B cell (primary cell): ENCODE measurements around the gene SLC6A1. TPM values are rescaled to one million over a fixed set of nuclear protein-coding genes. Genes with fewer than 3 reads are reported as not detected.

Experiments
- ATAC-seq: fragments of 200-7000 bp; cut with Tn5 transposase; one replicate; pipeline ENCODE4 v1.10.0; 2021; ENCODE audit warnings: low read depth, mild to moderate bottlenecking, moderate number of reproducible peaks, moderate library complexity
- CTCF ChIA-PET: fragments of 350-600 bp; sonication (Branson Sonifier 250); formaldehyde crosslinking; loops from one replicate; lab custom pipeline; 2021; ENCODE audit warnings: antibody characterized with exemption, inconsistent platforms; lab: Charles Lee
- POLR2A ChIA-PET: fragments of 350-600 bp; sonication (Branson Sonifier 250); formaldehyde crosslinking; loops from one replicate; lab custom pipeline; 2021; ENCODE audit warnings: antibody characterized with exemption; lab: Charles Lee
- DNase-seq: peaks from one replicate; pipeline ENCODE4 v3.0.0; 2013
- H2AFZ ChIP-seq: 2 replicates; pipeline ENCODE4 v1.6.1; 2012; ENCODE audit warnings: mild to moderate bottlenecking, low read depth, low read length; ENCODE audit not compliant: insufficient read depth, poor library complexity, severe bottlenecking
- H3K27ac ChIP-seq, 2 donors: 1 replicate in 1 of 2; 2 replicates in 1 of 2; pipeline ENCODE4 v1.5.1; 2012 to 2013; ENCODE audit warnings: low read length in 2 of 2, mild to moderate bottlenecking in 2 of 2, moderate library complexity in 1 of 2
- H3K27me3 ChIP-seq, 4 experiments: fragments of 200-600 bp in 1 of 4; sonication (generic) in 1 of 4; replicated peaks in 1 of 4; 1 replicate in 2 of 4; 2 replicates in 2 of 4; pipeline versions ENCODE4 v1.6.1 to v1.7.0; 2013 to 2016; ENCODE audit warnings: low read length in 3 of 4, mild to moderate bottlenecking in 2 of 4, mixed read lengths in 1 of 4, moderate library complexity in 1 of 4; ENCODE audit not compliant: insufficient read depth in 4 of 4, control insufficient read depth in 3 of 4; ENCODE audit errors: control extremely low read depth in 1 of 4
- H3K36me3 ChIP-seq, 2 experiments: replicated peaks in 1 of 2; 1 replicate in 1 of 2; 2 replicates in 1 of 2; pipeline versions ENCODE4 v1.6.1 to v1.7.1; 2013; ENCODE audit warnings: low read length in 1 of 2; ENCODE audit not compliant: insufficient read depth in 2 of 2, control insufficient read depth in 1 of 2; ENCODE audit errors: control extremely low read depth in 1 of 2, extremely low read depth in 1 of 2
- H3K4me1 ChIP-seq, 2 donors: fragments of 200-600 bp in 1 of 2; sonication (generic) in 1 of 2; 1 replicate in 1 of 2; 2 replicates in 1 of 2; pipeline versions ENCODE4 v1.5.1 to v1.6.1; 2013 to 2017; ENCODE audit warnings: low read length in 2 of 2; ENCODE audit not compliant: control insufficient read depth in 2 of 2, insufficient read depth in 2 of 2
- H3K4me2 ChIP-seq: replicated peaks from 2 replicates; pipeline ENCODE3; 2012; ENCODE audit warnings: mild to moderate bottlenecking, low read depth, low read length; ENCODE audit not compliant: poor library complexity, severe bottlenecking
- H3K4me3 ChIP-seq, 5 experiments: fragments of 200-600 bp in 1 of 5; sonication (generic) in 1 of 5; 1 replicate in 3 of 5; 2 replicates in 2 of 5; pipeline versions ENCODE4 v1.5.1 to v1.7.0; 2011 to 2016; ENCODE audit warnings: low read length in 4 of 5, mild to moderate bottlenecking in 4 of 5, low read depth in 2 of 5, control low read depth in 1 of 5, moderate library complexity in 1 of 5; ENCODE audit not compliant: insufficient read depth in 1 of 5; ENCODE audit errors: control extremely low read depth in 1 of 5, extremely low read depth in 1 of 5
- H3K79me2 ChIP-seq: fragments of 200-600 bp; sonication (generic); one replicate; pipeline ENCODE4 v1.6.0; 2016; ENCODE audit warnings: low read length; ENCODE audit not compliant: control insufficient read depth, insufficient read depth
- H3K9ac ChIP-seq: fragments of 200-600 bp; sonication (generic); 2 replicates; pipeline ENCODE4 v1.6.1; 2017; ENCODE audit warnings: mild to moderate bottlenecking, low read length, moderate library complexity
- H3K9me3 ChIP-seq, 3 donors: one replicate each; pipeline versions ENCODE4 v1.6.1 to v1.7.1; 2013; ENCODE audit warnings: low read length in 2 of 3; ENCODE audit not compliant: control insufficient read depth in 2 of 3, insufficient read depth in 1 of 3; ENCODE audit errors: control extremely low read depth in 1 of 3
- H4K20me1 ChIP-seq: 2 replicates; pipeline ENCODE4 v1.6.0; 2012; ENCODE audit warnings: mild to moderate bottlenecking, low read length; ENCODE audit not compliant: insufficient read depth, control insufficient read depth, poor library complexity, severe bottlenecking
- H3K27ac Mint-ChIP-seq: one replicate; pipeline ENCODE4 v1.8.0; 2021; ENCODE audit warnings: mixed read lengths
- H3K27me3 Mint-ChIP-seq: one replicate; pipeline ENCODE4 v1.8.0; 2021; ENCODE audit warnings: mixed read lengths
- H3K4me1 Mint-ChIP-seq: one replicate; pipeline ENCODE4 v1.8.0; 2021; ENCODE audit warnings: mixed read lengths
- H3K4me3 Mint-ChIP-seq: one replicate; pipeline ENCODE4 v1.8.0; 2021; ENCODE audit warnings: mixed read lengths
- H3K9me3 Mint-ChIP-seq: one replicate; pipeline ENCODE4 v1.8.0; 2022; ENCODE audit warnings: mixed read lengths; ENCODE audit not compliant: insufficient read depth
- EZH2 ChIP-seq: IDR thresholded peaks from 2 replicates; pipeline ENCODE4 v1.6.1; 2012; ENCODE audit warnings: borderline replicate concordance, low read depth, mild to moderate bottlenecking, moderate library complexity, low read length; ENCODE audit not compliant: insufficient read depth, poor library complexity, severe bottlenecking
- WGBS: methylation state at CpG from one replicate; pipeline ENCODE4 v1.1.5; 2013; ENCODE audit warnings: missing lambda C conversion rate; ENCODE audit not compliant: insufficient coverage; 5-methylcytosine and 5-hydroxymethylcytosine counted together
- intact Hi-C: fragments of 100-400 bp; cut with micrococcal nuclease; formaldehyde crosslinking; loops from one replicate; pipeline ENCODE4 v1.10.0; 2022
- polyA plus RNA-seq: library from polyadenylated mRNA; depleted of rRNA; stranded (reverse); fragments of >200 nt; gene quantifications from 2 replicates; pipeline ENCODE4 v1.2.3, GENCODE V29; 2012
- total RNA-seq, 2 donors: library from RNA; stranded (reverse); fragments of 120-200 nt in 1 of 2; gene quantifications; 1 replicate in 1 of 2; 2 replicates in 1 of 2; pipeline versions ENCODE4 v1.2.3 to v1.2.4, GENCODE V29; 2013 to 2022
- TF ChIP-seq, protein P1 (sequence below): fragments of 200-600 bp; IDR thresholded peaks from one replicate; pipeline ENCODE4 v1.8.0; 2022; ENCODE audit warnings: antibody characterized with exemption, mild to moderate bottlenecking

Gene SLC6A1
- total and polyA plus RNA-seq, 2 donors (not counting 1 experiment from before 2014, with no cell fraction given) = not detected

- ChIA-PET POLR2A (no interaction called here), CTCF (no interaction called here)
- Mint-ChIP-seq H3K4me1 (no peaks in the 10 kb centered on the region), H3K27me3 (peaks cover 14% of the 10 kb centered on the region), H3K9me3 (no peaks in the 10 kb centered on the region), H3K4me3 (no peak overlapping the region), H3K27ac (no peak overlapping the region)
- H3K79me2 ChIP-seq = no peaks in the 10 kb centered on the region
- H3K4me1 ChIP-seq = no peaks in the 10 kb centered on the region
- intact Hi-C loops = no loop called here
- H3K4me3 ChIP-seq = no peak overlapping the region
- no peak for TF ChIP-seq EZH2
- ATAC-seq (no peak), DNase-seq (no peak)
- H3K27me3 ChIP-seq = no peaks in the 10 kb centered on the region
- no peaks in the 10 kb centered on the region for H3K36me3 ChIP-seq
- 67% methylated on average over 3 of the region's 5 CpGs for WGBS
- H2AFZ ChIP-seq = no peak overlapping the region
- no peaks in the 10 kb centered on the region for H4K20me1 ChIP-seq
- H3K4me2 ChIP-seq = no peak overlapping the region
- H3K9me3 ChIP-seq = no peaks in the 10 kb centered on the region
- no peak overlapping the region for H3K9ac ChIP-seq
- H3K27ac ChIP-seq = no peak overlapping the region
Observed at GRCh38 chr3:11002371-11002807, 9.8 kb downstream of the SLC6A1 start.

GRCh38 chr3:11004563-11004962 lies 12.0 kb downstream of the SLC6A1 start:
- no peaks in the 10 kb centered on the region for H3K36me3 ChIP-seq
- H3K4me3 ChIP-seq = no peak overlapping the region
- H3K9me3 ChIP-seq = no peaks in the 10 kb centered on the region
- H3K27me3 Mint-ChIP-seq = peaks cover 9% of the 10 kb centered on the region
- H3K4me1 Mint-ChIP-seq = no peaks in the 10 kb centered on the region
- intact Hi-C loops = no loop called here
- TF ChIP-seq, protein P1, sequence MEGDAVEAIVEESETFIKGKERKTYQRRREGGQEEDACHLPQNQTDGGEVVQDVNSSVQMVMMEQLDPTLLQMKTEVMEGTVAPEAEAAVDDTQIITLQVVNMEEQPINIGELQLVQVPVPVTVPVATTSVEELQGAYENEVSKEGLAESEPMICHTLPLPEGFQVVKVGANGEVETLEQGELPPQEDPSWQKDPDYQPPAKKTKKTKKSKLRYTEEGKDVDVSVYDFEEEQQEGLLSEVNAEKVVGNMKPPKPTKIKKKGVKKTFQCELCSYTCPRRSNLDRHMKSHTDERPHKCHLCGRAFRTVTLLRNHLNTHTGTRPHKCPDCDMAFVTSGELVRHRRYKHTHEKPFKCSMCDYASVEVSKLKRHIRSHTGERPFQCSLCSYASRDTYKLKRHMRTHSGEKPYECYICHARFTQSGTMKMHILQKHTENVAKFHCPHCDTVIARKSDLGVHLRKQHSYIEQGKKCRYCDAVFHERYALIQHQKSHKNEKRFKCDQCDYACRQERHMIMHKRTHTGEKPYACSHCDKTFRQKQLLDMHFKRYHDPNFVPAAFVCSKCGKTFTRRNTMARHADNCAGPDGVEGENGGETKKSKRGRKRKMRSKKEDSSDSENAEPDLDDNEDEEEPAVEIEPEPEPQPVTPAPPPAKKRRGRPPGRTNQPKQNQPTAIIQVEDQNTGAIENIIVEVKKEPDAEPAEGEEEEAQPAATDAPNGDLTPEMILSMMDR = no peak
- TF ChIP-seq EZH2 = no peak
- no peaks in the 10 kb centered on the region for H4K20me1 ChIP-seq
- no peak overlapping the region for H2AFZ ChIP-seq
- CTCF ChIA-PET = interaction anchor here (1.0 kb wide), 1 partner anchor 23 kb away, joined by 3 read pairs; no protein-coding TSS in a partner anchor
- H3K27ac Mint-ChIP-seq = no peak overlapping the region
- H3K79me2 ChIP-seq = no peaks in the 10 kb centered on the region
- no peak overlapping the region for H3K4me3 Mint-ChIP-seq
- H3K9me3 Mint-ChIP-seq = no peaks in the 10 kb centered on the region
- H3K27ac ChIP-seq = no peak overlapping the region
- no peak overlapping the region for H3K4me2 ChIP-seq
- H3K9ac ChIP-seq = no peak overlapping the region
- H3K4me1 ChIP-seq = no peaks in the 10 kb centered on the region
- DNase-seq = no peak
- ATAC-seq = no peak
- WGBS = 85% methylated on average over 6 of the region's 8 CpGs
- H3K27me3 ChIP-seq = no peaks in the 10 kb centered on the region
- POLR2A ChIA-PET = no interaction called here
